PC-3 (cell line): ENCODE measurements around the gene PRDM2. TPM values are rescaled to one million over a fixed set of nuclear protein-coding genes. Genes with fewer than 3 reads are reported as not detected.

ENCODE experiments used
- ATAC-seq: fragments of 200-7000 bp; cut with Tn5 transposase; 2 replicates; pipeline ENCODE4 v1.9.1; 2020; ENCODE audit warnings: mild to moderate bottlenecking, moderate library complexity
- BruUV-seq: library from RNA; stranded (reverse); fragments of 400-500 nt; replicated peaks from 2 replicates; lab custom pipeline; 2021; lab: Mats Ljungman, UMichigan
- CTCF ChIA-PET: fragments of 300-600 bp; sonication (Branson Sonifier 250); formaldehyde crosslinking; loops from one replicate; lab custom pipeline; 2022; ENCODE audit warnings: antibody characterized with exemption; lab: Charles Lee
- POLR2A ChIA-PET: fragments of 300-600 bp; sonication (Branson Sonifier 250); formaldehyde crosslinking; loops from one replicate; lab custom pipeline; 2022; ENCODE audit warnings: antibody characterized with exemption; ENCODE audit not compliant: unreplicated experiment; lab: Charles Lee
- DNase-seq: peaks from one replicate; pipeline ENCODE4 v3.0.0-alpha.2; 2015
- H2AFZ ChIP-seq: fragments of 300-600 bp; sonication (generic); 2 replicates; pipeline ENCODE4 v1.6.0; 2016; ENCODE audit warnings: antibody characterized with exemption, low read length
- H3F3A ChIP-seq: fragments of 300-600 bp; sonication (generic); one replicate; pipeline ENCODE4 v1.6.0; 2017; ENCODE audit warnings: antibody characterized with exemption, low read length, control low read depth, mild to moderate bottlenecking; ENCODE audit not compliant: unreplicated experiment
- H3K27ac ChIP-seq: fragments of 300-600 bp; sonication (generic); 2 replicates; pipeline ENCODE4 v1.5.1; 2016; ENCODE audit warnings: mild to moderate bottlenecking, low read length
- H3K27me3 ChIP-seq: fragments of 300-600 bp; sonication (generic); 2 replicates; pipeline ENCODE4 v1.6.1; 2016; ENCODE audit warnings: low read length, mixed read lengths
- H3K36me3 ChIP-seq: fragments of 300-600 bp; sonication (generic); 2 replicates; pipeline ENCODE4 v1.6.1; 2016; ENCODE audit warnings: low read depth, mixed run types, low read length, mixed read lengths
- H3K4me1 ChIP-seq: fragments of 300-600 bp; sonication (generic); 2 replicates; pipeline ENCODE4 v1.5.1; 2016; ENCODE audit warnings: low read length; ENCODE audit not compliant: insufficient read depth
- H3K4me2 ChIP-seq: fragments of 300-600 bp; sonication (generic); 2 replicates; pipeline ENCODE4 v1.6.0; 2016; ENCODE audit warnings: low read length
- H3K4me3 ChIP-seq: fragments of 300-600 bp; sonication (generic); 2 replicates; pipeline ENCODE4 v1.5.1; 2016; ENCODE audit warnings: mild to moderate bottlenecking, low read length, mixed read lengths
- H3K79me2 ChIP-seq: fragments of 300-600 bp; sonication (generic); 2 replicates; pipeline ENCODE4 v1.6.1; 2017; ENCODE audit warnings: low read length, mixed read lengths
- H3K9ac ChIP-seq: fragments of 300-600 bp; sonication (generic); 2 replicates; pipeline ENCODE4 v1.6.0; 2016; ENCODE audit warnings: mild to moderate bottlenecking, low read length
- H3K9me2 ChIP-seq: fragments of 300-600 bp; sonication (generic); replicated peaks from 2 replicates; pipeline ENCODE4 v1.6.1; 2016; ENCODE audit warnings: mixed run types, low read length, mixed read lengths
- H3K9me3 ChIP-seq: fragments of 300-600 bp; sonication (generic); 2 replicates; pipeline ENCODE4 v1.6.1; 2016; ENCODE audit warnings: low read length, mixed read lengths
- H4K20me1 ChIP-seq: fragments of 300-600 bp; sonication (generic); 2 replicates; pipeline ENCODE4 v1.6.1; 2016; ENCODE audit warnings: low read length, mixed read lengths
- CTCF ChIP-seq: fragments of 300-600 bp; sonication (generic); conservative IDR thresholded peaks from 2 replicates; pipeline ENCODE4 v1.5.1; 2017; ENCODE audit warnings: antibody characterized with exemption, low read depth, mild to moderate bottlenecking, low read length
- EZH2 ChIP-seq: fragments of 300-600 bp; sonication (generic); IDR thresholded peaks from one replicate; pipeline ENCODE4 v1.6.1; 2017; ENCODE audit warnings: antibody characterized with exemption, mild to moderate bottlenecking, low read length; ENCODE audit not compliant: unreplicated experiment
- EZH2phosphoT487 ChIP-seq: fragments of 300-600 bp; sonication (generic); IDR thresholded peaks from 2 replicates; pipeline ENCODE4 v1.6.1; 2018; ENCODE audit warnings: mild to moderate bottlenecking, antibody characterized with exemption, low read length, borderline replicate concordance
- intact Hi-C: fragments of 100-400 bp; cut with micrococcal nuclease; formaldehyde crosslinking; loops from 2 replicates; pipeline ENCODE4 v1.9.0; 2023
- total RNA-seq: library from RNA; depleted of rRNA; stranded (reverse); fragments of >200 nt; gene quantifications from 2 replicates; pipeline ENCODE4 v1.2.3, GENCODE V29; 2014

The PRDM2 gene
- total RNA-seq, 1 experiment from 2014 or later: 9.4 TPM

GRCh38 chr1:13826009-13826408, 126.0 kb downstream of the PRDM2 start:
- H3K9ac ChIP-seq: no peak overlapping the region
- ChIA-PET POLR2A (no interaction called here), CTCF (no interaction called here)
- H3K4me1 ChIP-seq: peaks cover 7% of the 10 kb centered on the region
- no peaks in the 10 kb centered on the region for H3K79me2 ChIP-seq
- H3K36me3 ChIP-seq: no peaks in the 10 kb centered on the region
- H3F3A ChIP-seq: no peaks in the 10 kb centered on the region
- H3K4me3 ChIP-seq: no peak overlapping the region
- H3K27ac ChIP-seq: no peak overlapping the region
- intact Hi-C loops: no loop called here
- H4K20me1 ChIP-seq: no peaks in the 10 kb centered on the region
- no peaks in the 10 kb centered on the region for H3K9me3 ChIP-seq
- H3K4me2 ChIP-seq: no peak overlapping the region
- H3K9me2 ChIP-seq: no peaks in the 10 kb centered on the region
- H3K27me3 ChIP-seq: no peaks in the 10 kb centered on the region
- no peak for DNase-seq
- TF ChIP-seq EZH2phosphoT487 (no peak), CTCF (no peak)
- no TSS peak for BruUV-seq
- ATAC-seq: no peak
- no peak overlapping the region for H2AFZ ChIP-seq

DNA sequence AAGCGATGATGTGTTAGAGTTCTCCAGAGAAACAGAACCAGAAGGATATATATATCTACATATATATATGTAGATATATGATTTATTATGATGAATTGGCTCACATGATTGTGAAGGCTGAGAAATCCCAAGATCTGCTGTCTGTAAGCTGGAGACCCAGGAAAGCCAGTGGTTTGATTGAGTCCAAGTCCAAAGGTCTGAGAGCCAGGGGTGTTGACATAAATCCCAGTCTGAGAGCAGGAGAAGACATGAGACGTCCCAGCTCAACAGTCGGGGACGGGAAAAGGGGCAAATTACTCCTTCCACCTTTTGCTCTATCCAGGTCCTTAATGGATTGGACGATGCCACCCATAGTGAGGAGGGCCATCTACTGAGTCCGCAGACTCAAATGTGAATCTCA, 126.6 kb downstream of the PRDM2 start:
- no peak for TF ChIP-seq EZH2phosphoT487
- no peak for TF ChIP-seq CTCF
- no peak for TF ChIP-seq EZH2
- ChIA-PET CTCF (no interaction called here), POLR2A (no interaction called here)
- no TSS peak for BruUV-seq
- no peak overlapping the region for H3K4me2 ChIP-seq
- H3K4me3 ChIP-seq: no peak overlapping the region
- DNase-seq: no peak
- no peaks in the 10 kb centered on the region for H3K27me3 ChIP-seq
- H3K36me3 ChIP-seq: no peaks in the 10 kb centered on the region
- peaks cover 7% of the 10 kb centered on the region for H3K4me1 ChIP-seq
- H3K79me2 ChIP-seq: no peaks in the 10 kb centered on the region
- no peak overlapping the region for H2AFZ ChIP-seq
- no peak overlapping the region for H3K27ac ChIP-seq
- no peaks in the 10 kb centered on the region for H3F3A ChIP-seq
- no peaks in the 10 kb centered on the region for H4K20me1 ChIP-seq
- no peak overlapping the region for H3K9ac ChIP-seq
- no peaks in the 10 kb centered on the region for H3K9me2 ChIP-seq
- ATAC-seq: no peak
- intact Hi-C loops: no loop called here
- H3K9me3 ChIP-seq: no peaks in the 10 kb centered on the region

DNA sequence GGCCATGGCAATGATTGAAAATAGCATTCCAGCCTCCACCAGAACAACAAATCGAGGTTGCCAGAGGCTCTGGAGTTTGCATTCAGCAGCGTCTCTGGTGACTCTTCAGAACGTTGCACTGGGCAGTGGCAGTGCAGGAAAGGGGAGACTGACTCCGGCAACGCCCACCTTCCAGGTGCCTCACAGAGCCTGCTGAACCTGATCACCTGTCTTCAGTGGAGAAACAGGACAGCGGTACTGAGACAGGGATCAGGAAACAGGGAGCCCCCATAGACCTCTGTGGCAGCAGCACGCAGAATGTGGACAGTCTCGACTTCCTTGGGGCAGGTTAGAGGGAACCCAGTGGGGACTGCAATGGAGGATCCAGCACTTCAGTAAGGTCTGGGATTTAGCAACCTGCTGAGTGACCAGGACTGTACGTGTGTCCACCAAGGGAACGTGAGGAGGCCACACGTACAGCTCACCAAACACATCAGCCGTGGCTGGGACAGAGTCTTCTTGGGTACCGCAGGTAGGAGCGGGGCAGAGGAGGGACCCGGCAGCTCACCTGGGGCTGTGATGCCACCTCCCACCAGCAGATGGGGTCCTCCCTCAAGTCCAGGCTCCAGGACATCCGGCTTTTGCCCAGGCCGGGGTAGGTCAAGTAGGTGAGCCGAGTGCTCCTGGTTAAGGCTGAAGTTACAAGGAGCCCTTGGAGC, 128.6 kb downstream of the PRDM2 start:
- H3K4me2 ChIP-seq: peak overlapping the region; percentile 57
- H3K9me2 ChIP-seq: no peaks in the 10 kb centered on the region
- no peak overlapping the region for H3K4me3 ChIP-seq
- H3K9ac ChIP-seq: no peak overlapping the region
- H3K27ac ChIP-seq: no peak overlapping the region
- H3K27me3 ChIP-seq: no peaks in the 10 kb centered on the region
- no peaks in the 10 kb centered on the region for H3F3A ChIP-seq
- H3K9me3 ChIP-seq: no peaks in the 10 kb centered on the region
- peaks cover 7% of the 10 kb centered on the region for H3K4me1 ChIP-seq
- no peaks in the 10 kb centered on the region for H3K79me2 ChIP-seq
- ChIA-PET POLR2A (no interaction called here), CTCF (no interaction called here)
- no peaks in the 10 kb centered on the region for H3K36me3 ChIP-seq
- ATAC-seq (peak; percentile 74), DNase-seq (peak; percentile 58)
- intact Hi-C loops: loop anchor here (1.0 kb wide), 1 partner anchor 132 kb away; no protein-coding TSS in a partner anchor
- no peaks in the 10 kb centered on the region for H4K20me1 ChIP-seq
- H2AFZ ChIP-seq: peak overlapping the region; percentile 52
- BruUV-seq: no TSS peak
- TF ChIP-seq CTCF (peak; percentile 78), EZH2 (no peak)
